GF-D8 (cell line): Measurements from ENCODE around the gene ACSM3.

ENCODE experiments used
- DNase-seq: peaks from one replicate; lab custom pipeline; 2025; lab: John Stamatoyannopoulos, UW

Gene ACSM3

DNA sequence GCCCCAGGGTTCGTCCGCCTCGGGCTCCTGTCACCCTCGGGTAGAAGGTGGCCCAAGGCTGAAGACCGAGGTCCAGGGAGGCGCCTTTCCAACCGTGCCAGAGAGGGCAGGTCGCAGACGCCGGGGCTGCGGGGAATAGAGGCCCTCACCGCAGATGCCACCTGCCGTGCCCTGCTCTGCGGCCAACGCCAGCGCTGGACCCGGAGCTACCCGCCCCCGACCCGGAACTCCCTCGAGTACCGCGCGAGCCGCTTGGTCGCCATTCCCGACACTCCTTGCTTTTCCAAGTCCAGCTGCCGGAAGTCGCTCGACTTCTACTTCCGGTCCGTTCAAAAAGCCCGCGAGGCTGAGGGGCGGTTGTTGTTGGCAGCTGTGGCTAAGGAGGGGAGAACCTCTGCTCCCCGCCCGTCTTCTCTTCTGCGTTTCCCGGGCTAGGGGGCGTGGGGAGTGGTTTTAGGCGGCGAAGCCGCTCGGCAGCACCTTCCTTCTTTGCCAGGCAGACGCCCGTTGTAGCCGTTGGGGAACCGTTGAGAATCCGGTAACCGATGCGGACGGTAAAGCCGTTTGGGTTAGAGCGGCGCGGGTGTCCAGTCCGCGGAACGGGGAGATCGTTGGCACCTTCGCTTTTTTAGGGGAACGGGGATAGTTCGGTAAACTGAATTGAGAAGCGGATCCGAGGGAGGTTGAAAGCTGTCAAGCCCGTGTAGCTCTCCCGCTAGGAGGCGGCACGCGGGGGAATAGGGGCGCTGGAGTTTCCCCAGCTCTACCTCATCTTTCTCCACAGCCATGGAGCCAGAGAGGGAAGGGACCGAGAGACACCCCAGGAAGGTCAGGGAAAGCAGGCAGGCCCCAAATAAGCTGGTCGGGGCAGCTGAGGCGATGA, 42.6 kb downstream of the ACSM3 start, which contains the start of the genes ERI2 and REXO5:
TSS of gene ERI2 (minus strand) at position 305 of the 883 bp plus-strand sequence. CDS start at position 263, 42 bp downstream.
TSS of gene REXO5 (plus strand) at position 360 of the 883 bp plus-strand sequence. CDS start at position 787, 427 bp downstream.
- DNase-seq, result peak; percentile 88

DNA sequence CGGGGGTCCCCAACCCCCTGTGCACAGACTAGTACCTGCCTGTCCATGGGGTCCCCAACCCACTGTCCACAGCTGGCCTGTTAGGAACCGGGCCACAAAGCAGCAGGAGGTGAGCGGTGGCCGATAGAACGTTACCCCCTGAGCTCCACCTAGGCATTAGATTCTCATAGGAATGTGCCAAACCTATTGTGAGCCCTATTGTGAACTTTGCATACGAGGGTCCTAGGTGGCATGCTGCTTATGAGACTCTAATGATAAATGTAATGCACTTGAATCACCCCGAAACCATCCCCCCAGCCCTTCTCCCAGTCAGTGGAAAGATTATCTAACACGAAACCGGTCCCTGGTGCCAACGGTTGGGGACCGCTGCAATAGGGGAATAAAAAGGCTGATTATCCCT, 44.0 kb downstream of the ACSM3 start:
- DNase-seq, result no peak

DNA sequence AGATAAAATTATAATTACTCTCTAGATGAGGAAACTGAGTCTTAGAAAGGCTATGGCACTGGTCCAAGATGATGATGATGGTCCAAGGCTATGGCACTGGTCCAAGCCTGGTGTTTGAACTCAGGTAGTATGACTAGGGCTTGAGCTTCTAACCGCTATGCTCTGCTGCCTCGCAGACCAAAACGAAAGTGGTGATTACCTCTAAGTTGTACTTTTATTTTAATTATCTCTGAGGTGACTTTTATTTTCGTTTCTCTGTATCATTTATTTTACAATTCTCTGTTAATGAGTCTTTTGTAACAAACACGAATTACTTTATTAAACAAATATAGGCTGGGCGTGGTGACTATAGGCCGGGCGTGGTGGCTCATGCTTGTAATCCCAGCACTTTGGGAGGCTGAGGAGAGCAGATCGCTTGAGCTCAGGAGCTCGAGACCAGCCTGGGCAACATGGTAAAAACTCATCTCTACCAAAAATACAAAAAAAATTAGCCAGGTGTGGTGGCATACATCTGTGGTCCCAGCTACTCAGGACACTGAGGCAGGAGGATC, 48.1 kb downstream of the ACSM3 start:
- no peak for DNase-seq

DNA sequence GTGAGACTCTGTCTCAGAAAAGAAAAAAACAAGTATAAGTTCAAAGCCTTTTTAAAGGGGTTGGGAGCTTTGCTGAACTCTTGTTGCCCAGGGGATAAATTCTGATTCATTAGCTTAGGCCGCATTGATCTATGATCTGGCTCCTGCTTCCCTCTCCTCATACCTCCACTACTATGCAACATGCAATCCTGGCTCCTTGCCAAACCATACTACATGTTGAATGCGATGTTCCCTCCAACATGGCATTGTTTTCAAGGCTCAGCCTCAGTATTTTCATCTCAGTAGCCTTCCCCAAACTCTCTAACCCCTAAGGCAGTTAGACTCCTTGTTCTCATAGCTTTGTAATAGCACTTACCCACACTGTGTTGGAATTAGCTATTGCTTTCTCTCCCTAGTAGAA, 48.7 kb downstream of the ACSM3 start:
- DNase-seq, result no peak

DNA sequence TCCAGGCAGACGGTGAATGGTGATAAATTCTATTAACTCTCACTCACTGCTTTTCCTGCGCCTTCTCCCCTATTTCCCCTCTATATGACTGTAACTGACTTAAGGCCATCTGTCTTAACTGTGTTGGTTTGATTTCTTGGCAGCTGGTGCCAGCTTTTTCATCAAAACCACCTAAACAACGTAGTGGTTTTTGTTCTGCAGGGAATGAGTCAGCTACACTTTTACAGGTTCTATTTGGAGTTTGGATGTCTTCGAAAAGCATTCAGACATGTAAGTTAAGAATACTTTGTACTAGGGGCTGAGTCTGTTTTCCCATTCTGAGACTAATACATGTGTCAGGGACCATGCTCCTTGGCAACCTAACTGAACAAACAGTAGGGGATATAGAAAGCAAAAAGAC, 51.0 kb downstream of the ACSM3 start:
- no peak for DNase-seq

DNA sequence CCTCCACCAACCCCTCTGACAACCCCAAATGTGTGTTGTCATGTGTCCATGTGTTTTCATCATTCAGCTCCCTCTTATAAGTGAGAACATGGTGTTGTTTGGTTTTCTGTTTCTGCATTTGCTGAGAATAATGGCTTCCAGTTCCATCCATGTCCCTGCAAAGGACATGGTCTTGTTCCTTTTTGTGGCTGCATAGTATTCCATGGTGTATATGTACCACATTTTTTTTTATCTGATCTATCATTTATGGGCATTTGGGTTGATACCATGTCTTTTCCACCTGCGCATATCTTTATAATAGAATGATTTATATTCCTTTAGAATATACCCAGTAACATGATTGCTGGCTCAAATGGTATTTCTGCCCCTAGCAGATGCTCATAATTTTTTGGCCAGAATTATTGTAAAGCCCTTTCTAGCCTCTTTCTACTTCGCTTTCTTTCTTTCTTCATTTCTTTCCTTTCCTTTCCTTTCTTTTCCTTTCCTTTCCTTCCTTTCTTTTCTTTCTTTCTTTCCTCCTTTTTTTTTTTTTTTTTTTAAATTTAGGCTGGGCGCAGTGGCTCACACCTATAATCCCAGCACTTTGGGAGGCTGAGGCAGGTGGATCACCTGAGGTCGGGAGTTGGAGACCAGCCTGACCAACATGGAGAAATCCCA, 55.2 kb downstream of the ACSM3 start:
- no peak for DNase-seq

DNA sequence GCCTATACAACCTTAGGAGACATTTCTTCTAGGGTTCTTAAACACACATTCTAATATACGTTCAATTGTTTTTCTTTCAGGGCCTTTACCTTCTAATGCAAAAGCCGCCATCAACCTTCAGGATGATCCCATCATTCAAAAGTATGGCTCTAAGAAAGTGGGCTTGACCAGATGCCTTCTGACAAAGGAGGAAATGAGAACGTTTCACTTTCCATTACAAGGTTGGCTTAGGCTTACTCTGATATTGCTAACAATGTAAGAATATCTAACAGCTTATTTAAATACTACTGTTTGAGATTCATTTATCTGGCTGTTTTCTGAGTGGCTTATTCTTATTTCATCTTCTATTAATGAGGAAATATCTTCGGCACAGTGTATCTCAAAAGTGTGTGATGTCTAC, 57.9 kb downstream of the ACSM3 start:
- no peak for DNase-seq

DNA sequence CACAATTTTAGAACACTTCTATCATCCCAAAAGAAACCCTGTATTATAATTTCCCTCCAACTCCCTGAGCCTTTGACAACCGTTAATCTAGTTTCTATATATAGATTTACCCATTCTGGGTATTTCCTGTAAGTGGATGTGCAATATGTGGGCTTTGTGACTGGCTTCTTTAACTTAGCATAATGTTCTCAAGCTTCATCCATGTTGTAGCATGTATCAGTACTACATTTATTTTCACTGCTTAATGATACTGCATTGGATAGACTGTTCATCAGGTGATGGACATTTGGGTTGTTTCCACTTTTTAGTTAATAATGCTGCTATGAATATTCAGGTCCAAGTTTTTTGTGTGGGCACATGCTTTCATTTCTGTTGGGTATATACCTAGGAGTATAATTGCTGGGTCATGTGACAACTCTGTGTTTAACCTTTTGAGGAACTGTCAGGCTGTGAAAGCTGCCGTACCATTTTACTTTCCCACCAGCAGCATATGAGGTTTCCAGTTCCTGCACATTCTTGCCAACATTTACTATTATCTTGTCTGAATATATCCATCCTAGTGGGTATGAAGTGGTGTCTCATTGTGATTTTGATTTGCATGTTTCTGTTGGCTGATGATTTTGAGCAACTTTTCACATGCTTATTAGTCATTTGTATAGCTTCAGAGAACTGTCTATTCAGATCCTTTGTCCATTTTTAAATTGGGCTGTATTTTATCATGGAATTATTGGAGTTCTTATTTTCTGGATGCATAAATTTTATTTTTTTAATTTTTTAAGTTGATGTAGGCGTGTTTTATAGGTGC, 58.9 kb downstream of the ACSM3 start:
- DNase-seq, result peak; percentile 74

DNA sequence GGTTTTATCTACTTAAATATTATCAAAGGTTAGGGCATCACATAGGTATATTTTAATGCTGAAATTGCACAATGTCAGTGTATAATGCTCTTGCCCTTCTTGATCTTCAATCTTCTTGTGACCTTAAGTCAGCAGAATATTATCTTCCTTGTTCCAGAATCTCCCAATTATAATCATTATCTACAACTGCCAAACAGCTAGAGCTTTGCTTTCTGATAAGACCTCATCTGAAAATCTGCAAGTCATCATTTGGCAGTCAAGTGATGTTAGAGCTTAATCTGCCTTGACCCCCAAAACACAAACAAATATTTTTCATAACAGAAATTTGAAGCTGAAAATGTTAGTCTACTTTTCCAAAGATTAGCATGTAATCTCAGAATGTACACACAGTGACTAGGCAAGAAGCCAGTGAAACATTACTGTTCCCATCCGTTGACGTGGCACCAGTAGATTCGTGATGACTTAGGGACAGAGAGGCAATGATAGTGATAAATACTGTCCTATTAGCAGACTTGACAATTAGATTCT, 62.3 kb downstream of the ACSM3 start:
- DNase-seq, result no peak

DNA sequence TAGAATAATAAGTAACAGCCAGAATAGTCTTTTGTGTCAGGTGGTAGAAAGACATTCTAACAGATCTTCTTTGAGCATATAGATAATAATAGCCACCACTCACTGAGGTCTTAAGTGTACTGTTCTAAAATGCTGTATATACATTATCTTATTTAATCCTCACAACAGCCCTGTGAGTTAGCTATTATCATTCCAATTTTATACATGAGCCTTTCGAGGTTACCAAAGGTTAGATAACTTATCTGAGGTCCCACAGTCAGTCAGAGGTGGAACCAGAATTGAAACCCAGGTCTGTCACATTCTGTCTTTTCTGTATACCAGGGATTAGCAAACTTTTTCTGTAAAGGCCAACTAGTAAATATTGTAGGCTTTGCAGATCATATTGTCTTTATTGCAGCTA, 65.7 kb downstream of the ACSM3 start:
- DNase-seq, result no peak

DNA sequence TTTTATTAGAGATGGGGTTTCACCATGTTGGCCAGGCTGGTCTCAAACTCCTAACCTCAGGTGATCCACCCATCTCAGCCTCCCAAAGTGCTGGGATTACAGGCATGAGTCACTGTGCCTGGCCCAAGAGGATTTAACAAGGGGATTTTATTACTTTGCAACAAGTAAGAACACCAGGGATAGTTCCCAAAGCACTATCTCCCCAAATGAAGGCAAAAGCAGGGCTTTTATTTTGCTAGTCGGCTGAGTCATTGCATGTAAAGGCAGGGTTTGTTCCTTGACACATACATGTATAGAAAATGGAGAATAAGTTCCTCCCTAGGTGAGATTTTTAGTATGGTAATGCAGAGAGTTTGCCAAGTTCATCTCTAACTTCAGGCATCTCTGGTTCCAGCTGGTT, 66.6 kb downstream of the ACSM3 start:
- DNase-seq, result no peak

DNA sequence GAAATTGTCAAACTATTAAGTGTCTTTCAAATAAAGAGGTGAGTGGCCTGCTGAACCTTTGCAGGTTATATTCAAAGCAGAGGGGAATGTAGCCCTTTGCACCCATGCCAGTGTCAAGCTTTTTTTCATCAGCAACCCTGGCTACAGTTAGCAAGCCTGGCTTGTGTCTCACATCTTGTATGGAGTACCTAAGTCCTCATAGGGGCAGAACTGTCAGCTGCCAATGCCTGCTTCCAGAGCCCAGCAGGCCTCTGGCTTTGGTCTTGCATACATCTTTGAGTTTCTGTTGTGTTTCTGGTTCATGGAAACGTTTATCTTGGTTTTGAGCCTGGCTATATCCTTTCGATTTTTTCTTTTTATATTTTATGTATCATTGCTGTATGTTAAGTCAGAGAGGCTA, 69.3 kb downstream of the ACSM3 start:
- no peak for DNase-seq

DNA sequence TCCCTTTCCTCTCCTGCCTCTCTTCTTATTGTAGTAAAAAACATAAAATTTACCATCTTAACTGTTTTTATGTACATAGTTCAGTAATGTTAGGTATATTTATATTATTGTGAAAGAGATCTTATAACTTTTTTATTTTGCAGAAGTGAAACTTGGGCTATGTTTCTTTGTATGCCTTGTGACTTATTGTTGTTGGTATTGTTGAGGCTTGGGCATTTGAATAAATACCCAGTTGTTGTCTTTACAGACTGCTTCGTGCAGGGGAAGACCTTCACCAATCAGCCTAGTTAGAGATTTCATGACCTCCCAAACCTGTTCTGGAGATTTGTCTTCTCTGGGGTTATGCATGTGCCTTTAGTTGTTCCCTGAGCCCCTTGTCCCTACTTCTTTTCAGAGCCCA, 74.4 kb downstream of the ACSM3 start:
- DNase-seq, result no peak

DNA sequence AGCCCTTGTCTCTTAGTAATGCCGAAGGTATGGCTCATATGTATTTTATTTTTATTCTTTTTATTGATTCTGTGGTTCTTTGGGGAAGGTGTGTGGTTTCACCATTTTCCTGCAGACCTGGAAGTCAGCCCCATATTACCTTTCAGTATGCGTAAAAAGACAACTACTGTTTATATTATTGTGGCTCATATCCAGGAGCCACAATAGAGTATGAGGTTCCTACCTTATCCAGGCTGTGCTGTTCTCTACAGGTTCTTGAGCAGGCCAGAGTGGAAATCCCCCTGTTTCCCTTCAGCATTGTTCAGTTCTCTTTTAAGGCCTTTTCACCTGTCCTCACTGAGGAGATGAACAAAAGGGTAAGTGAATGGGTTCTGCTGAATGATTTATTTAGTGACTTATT, 75.7 kb downstream of the ACSM3 start:
- DNase-seq, result no peak

DNA sequence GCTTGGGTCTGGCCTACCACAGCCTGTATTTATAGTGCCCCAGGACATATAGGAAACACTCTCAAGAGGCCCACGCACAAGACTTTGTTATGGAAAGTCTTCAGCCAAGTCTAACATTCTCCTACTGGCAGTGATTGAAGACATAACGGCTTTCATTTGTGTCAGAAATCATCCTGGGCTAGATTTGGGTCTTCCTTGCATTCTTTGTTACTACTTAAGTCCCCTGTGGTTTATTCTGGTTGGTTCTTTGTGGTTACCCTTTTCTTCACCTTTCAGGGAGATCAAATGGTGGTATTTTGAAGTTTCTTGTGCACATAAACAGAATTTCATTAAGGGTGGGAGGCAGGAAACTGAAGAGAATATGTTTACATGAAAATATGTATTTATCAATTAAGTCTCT, 80.2 kb downstream of the ACSM3 start:
- DNase-seq, result no peak

DNA sequence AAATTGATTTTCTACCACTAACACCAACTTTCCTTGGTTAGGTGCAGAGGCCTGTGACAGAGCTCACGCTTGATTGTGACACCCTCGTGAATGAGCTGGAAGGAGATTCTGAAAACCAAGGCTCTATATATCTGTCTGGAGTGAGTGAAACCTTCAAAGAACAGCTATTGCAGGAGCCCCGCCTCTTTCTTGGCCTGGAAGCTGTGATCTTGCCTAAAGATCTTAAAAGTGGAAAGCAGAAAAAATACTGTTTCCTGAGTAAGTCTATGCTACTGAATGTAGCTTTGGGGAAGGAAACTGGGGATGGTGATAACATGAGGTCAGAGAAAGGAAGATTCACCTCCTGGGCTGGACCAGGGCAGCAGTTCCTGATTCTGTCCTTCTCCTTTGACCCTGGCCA, 80.8 kb downstream of the ACSM3 start:
- peak; percentile 86 for DNase-seq

DNA sequence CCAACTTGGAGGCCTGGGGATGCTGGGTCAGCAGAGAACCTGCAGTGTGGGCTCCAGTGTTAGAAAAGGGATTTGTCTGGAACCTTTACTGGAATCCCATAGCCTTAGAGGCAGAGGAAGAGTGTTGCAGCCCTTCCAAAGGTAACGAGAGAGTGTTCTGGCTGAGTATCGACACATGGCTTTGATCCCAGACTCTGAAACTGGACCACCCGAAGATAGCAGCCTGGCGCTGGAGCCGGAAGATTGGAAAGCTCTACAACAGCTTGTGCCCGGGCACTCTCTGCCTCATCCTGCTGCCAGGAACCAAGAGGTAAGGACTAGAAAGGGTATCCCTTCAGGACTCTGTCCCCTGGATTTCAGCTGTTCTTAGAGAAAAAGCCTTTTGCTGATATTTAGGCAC, 82.2 kb downstream of the ACSM3 start:
- no peak for DNase-seq

DNA sequence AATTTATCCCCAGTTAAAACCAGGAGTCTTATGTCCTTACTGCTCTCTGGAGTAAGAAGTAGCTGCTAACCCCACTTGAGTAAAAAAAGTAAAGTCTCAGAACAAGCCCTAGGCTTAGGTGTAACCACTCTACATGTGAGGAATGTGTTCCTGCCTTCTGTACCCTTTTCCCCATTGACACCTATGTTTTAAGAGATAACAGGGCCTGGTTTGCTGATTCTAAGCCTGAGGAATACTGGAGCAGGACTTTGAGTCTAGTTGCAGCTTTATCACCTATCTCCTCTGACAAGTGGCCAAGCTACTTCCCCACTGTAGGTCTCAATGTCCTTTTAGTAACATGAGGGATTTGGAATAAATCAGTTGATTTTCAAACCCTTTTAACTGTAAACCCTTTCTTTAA, 82.7 kb downstream of the ACSM3 start:
- DNase-seq, result no peak
